GM18858 (cell line): ENCODE measurements around the gene PAXX.

Experiments used
- ATAC-seq: cut with Tn5 transposase; IDR thresholded peaks from one replicate; pipeline ENCODE4 v1.9.1; 2021; ENCODE audit not compliant: unreplicated experiment

PAXX gene

GRCh38 chr9:136991993-136992818 is at the start of gene PAXX:
Gene PAXX, plus strand, starts transcription at chr9:136992422. Its CDS starts 22 bp downstream, at chr9:136992444.
- peak; percentile 39 for ATAC-seq

DNA sequence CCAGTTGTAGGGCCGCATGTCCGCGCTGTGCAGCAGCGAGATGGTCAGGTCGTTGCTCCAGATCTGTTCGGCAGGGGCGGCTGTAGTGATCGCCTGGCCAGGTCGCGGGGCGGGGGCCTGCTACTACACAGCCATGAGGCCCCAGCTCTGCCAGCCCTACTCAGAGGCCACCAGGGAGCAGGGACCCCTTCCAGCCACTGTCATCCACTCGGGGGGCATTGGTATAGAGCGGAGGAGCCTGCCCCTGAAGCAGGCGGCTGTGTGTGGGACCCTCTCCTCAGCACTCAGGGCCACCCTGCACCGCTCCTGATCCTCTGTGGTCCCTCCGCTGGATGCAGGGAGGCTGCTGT is 49.4 kb upstream of the PAXX start:
- no peak for ATAC-seq

DNA sequence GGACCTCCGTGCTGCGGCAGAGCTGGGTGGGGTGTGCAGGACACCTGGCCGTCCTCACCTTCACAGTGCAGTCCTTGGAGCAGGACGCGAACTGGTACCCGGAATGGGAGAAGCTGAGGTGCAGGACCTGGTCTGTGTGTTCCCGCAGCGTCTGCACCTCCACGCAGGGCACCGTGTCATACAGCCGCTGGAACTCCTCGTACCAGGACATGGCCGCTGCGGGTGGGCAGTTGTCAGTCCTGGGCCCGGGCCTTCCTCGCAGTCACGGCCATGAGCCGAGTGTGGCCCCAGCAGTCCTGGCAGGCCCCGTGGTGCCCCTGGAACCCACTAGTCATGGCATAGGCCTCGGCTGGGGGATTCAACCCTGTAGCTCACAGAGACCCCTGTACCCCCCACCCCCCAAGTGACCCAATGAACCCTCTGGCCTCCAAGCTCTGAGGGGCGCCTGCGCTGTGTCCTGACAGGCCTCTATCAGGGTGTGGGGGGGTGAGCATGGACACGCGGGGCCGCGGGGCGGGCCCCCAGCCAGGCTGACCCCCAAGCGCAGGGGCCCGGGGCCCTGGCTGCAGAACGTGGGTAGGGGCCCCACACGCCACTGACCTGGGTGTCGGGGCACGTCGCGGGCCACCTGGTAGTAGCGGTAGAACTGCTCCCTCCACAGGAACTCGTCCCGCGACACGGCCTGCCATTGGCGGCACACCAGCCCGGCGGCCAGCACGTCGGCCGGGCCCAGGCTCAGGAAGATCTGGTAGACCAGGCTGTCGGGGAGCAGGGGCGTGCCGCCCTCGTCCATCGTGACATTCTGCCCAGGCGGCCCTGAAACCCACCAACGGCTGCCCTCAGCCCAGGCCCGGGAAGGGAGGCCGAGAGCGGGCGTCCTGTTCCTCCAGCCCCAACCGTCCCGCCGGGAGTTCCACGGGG is 48.7 kb upstream of the PAXX start:
- no peak for ATAC-seq

GRCh38 chr9:136944212-136944518 is 48.1 kb upstream of the PAXX start:
- peak; percentile 28 for ATAC-seq

DNA sequence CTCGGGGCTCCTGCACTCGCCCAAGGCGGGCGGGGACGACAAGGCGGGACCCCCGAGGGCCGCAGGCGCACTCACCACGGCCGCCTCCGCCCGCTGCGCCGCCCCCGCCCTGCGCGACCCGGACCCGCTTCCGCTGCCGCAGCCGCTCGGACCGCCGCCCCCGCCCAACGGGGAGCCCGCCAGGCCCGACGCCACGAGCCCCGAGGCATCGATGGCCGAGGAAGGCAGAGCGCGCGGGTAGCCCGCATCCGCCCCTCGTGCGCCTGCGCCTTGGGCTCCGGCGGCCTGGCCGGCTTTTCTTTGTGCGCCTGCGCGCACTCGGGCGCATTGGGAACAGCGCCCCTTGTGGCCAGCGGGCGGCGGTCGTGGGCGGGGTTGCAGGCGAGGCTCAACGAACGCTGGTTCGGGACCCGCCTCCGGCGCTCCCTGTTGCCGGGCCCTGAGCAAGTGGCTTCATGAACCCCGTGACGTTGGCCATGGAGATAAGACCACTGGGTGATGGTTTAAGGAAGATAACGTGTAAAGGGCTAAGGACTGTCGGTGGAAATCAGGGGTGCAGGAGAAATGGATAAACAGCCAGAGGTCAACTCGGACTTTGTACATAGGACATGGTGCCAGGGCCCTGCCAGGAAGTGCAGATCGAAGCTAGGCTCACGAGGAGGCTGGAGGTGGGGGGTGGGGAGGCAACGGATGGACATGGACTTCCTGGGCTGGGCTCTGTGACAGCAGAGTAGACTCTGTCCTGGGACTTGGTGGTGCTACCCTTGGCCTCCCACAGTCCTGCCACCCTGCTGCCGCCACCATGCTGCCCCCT is 47.5 kb upstream of the PAXX start, which contains the start of the genes C8G and FBXW5:
Gene C8G, plus strand, starts transcription at position 725 of the 814 bp plus-strand sequence. Its CDS starts 78 bp downstream, at position 803.
Gene FBXW5, minus strand, starts transcription at position 220 of the 814 bp plus-strand sequence. CDS start 655 bp downstream, outside the sequence.
- peak; percentile 72 for ATAC-seq

DNA sequence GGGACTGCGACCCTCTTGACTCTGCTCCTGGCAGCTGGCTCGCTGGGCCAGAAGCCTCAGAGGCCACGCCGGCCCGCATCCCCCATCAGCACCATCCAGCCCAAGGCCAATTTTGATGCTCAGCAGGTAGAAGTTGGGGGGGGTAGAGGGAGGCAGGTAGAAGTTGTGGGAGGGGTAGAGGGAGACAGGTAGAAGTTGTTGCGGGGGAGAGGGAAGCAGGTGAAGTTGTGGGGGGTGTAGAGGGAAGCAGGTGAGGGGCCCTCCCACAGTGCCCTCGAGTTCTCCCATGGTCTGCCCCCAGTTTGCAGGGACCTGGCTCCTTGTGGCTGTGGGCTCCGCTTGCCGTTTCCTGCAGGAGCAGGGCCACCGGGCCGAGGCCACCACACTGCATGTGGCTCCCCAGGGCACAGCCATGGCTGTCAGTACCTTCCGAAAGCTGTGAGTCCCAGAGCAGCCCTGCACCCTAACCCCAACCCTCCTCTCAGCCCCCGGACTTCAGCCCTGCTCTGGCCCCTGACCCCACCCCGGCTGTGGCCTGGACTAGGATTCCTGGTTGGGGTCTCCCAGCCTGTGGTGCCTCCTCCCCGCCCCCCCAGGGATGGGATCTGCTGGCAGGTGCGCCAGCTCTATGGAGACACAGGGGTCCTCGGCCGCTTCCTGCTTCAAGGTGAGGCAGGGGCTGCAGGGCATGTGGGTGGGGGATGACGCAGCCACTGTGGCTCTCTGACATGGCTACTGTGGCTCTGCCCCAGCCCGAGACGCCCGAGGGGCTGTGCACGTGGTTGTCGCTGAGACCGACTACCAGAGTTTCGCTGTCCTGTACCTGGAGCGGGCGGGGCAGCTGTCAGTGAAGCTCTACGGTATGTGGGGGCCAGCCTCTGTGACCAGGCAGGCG is 46.6 kb upstream of the PAXX start:
- no peak for ATAC-seq

- ATAC-seq, result no peak
These were observed 45.8 kb upstream of the PAXX start for GRCh38 chr9:136946228-136947027.

GRCh38 chr9:136947028-136947891 is 45.0 kb upstream of the PAXX start:
- ATAC-seq, result no peak

DNA sequence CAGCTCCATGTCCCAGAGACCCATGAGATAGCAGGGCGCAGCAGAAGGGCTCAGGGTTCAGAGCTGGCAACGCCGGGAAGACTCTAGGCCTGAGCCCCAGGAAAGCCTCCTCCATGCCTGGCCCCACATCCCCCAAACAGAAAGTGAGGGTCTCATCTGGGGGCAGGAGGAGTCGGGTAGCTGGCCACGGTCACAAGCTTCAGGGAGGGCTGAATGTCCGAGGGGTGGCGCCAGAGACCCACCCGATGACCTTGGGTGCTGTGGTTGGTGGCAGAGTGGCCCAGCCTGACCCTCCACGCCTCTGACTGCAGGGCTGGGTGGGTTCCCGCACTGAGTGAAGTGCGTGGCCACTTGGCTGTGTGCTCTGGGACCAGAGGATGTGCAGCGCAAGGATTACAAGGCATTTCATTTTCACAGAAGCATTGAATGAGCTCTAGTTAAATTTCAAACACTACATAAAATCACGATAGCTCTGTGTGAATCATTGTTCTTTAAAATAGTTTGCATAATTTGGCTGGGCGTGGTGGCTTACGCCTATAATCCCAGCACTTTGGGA is 44.2 kb upstream of the PAXX start:
- no peak for ATAC-seq

GRCh38 chr9:136949239-136949816 is 42.9 kb upstream of the PAXX start:
- ATAC-seq, result no peak

DNA sequence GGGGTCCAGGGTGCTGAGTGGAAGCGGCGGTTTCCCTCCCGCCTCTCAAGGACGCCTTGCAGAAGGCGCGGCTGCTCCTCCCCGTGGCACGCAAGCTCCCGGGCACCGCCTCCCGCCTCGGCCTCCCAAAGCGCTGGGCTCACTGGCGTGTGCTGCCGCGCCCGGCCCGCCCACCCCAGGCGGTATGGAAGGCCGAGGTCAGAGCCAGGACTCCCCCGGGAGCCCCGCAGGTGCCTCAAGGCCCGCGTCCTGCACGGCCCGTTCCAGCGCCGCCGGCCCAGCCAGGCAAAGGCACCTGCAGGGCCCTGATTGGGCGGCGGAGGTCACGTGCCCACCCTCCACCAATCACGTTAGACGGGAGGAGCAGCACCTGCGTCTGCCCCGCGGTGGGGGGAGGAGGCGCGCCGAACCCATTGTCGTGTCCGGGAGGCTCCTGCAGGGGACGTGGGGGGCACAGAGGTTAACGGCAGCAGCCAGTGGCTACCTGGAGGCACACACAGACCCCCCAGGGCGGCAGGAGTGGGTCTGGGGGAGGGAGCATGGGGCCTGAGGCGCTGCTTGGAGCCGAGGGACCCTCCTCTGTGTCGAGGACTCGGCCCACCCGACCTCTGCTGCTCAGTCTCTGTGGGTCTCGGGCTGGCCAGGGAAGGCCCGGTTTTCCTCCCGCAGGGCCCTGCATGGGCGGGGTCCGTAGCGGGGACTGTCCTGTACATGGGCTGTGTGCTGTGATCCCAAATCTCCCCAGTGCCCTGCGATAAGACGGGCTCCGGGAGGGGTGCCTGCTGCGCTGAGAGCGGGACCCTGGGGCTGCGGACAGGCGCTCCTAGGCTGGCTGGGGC is 42.2 kb upstream of the PAXX start:
- ATAC-seq, result peak; percentile 75

DNA sequence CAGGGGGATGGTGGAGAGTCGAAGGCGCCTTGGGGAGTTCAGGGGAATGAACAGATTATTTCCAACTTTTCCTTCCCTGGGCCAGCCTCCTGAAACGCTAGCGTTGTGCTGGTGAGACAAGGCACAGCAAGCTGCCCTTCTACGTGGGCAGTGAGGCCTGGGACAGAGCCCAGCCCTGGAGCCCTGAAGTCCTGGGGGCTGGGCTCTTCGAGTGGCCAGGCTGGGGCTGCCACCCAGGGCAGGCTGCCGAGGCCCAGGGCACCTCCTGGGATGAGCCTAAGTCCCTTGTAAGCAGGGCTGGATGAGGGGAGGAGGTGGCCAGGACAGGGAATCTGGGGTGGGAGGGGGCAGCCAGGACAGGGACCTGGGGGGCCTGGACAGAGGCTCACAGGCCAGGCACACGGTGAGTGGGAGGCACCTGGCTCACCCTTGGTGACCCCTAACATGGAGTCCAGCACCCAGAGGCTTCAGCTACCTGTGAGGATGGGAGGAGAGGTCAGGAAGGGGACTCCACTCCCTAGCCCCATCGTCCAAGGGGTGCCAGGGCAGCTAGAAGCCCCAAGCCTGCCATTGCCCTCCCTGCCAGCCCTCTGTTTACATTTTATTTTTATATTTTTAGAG is 41.5 kb upstream of the PAXX start:
- no peak for ATAC-seq

- no peak for ATAC-seq
These were observed 40.5 kb upstream of the PAXX start, which contains the start of gene LCN12 for GRCh38 chr9:136951541-136952320. Gene LCN12, plus strand, starts transcription at chr9:136952273. Its CDS starts 55 bp downstream, at chr9:136952328.

GRCh38 chr9:136952321-136952850 is 39.8 kb upstream of the PAXX start:
- ATAC-seq, result no peak
